HEK293 (cell line): ENCODE results near the gene ELOVL3.

Source experiments
- CTCF ChIP-seq: fragments of 450-650 bp; formaldehyde crosslinking; IDR thresholded peaks from 2 replicates; pipeline ENCODE4 v1.5.1; 2016; ENCODE audit warnings: missing biosample characterization, missing genetic modification characterization
- PBX3 ChIP-seq: sonication (generic); formaldehyde crosslinking; IDR thresholded peaks from 2 replicates; pipeline ENCODE4 v1.8.1; 2022; ENCODE audit warnings: mild to moderate bottlenecking, moderate library complexity, missing genetic modification reagents
- PRDM10 ChIP-seq: fragments of 450-650 bp; formaldehyde crosslinking; IDR thresholded peaks from 2 replicates; pipeline ENCODE4 v1.5.1; 2016; ENCODE audit warnings: missing biosample characterization, missing genetic modification characterization
- PRDM2 ChIP-seq: fragments of 450-650 bp; formaldehyde crosslinking; IDR thresholded peaks from 2 replicates; pipeline ENCODE4 v1.5.1; 2016; ENCODE audit warnings: missing biosample characterization, missing genetic modification characterization, borderline replicate concordance
- SALL2 ChIP-seq: fragments of 450-650 bp; formaldehyde crosslinking; IDR thresholded peaks from 2 replicates; pipeline ENCODE4 v1.5.0; 2017; ENCODE audit warnings: missing biosample characterization, mild to moderate bottlenecking, missing genetic modification characterization, borderline replicate concordance
- SCRT1 ChIP-seq: fragments of 450-650 bp; formaldehyde crosslinking; IDR thresholded peaks from 2 replicates; pipeline ENCODE4 v1.5.1; 2016; ENCODE audit warnings: missing biosample characterization, missing genetic modification characterization, borderline replicate concordance
- WT1 ChIP-seq: fragments of 450-650 bp; formaldehyde crosslinking; IDR thresholded peaks from 2 replicates; pipeline ENCODE4 v1.5.1; 2016; ENCODE audit warnings: missing biosample characterization, missing genetic modification characterization
- ZBTB26 ChIP-seq: fragments of 450-650 bp; formaldehyde crosslinking; optimal IDR thresholded peaks from 2 replicates; pipeline ENCODE3; 2016; ENCODE audit warnings: missing biosample characterization, mild to moderate bottlenecking, missing genetic modification characterization
- ZFP3 ChIP-seq: fragments of 450-650 bp; formaldehyde crosslinking; IDR thresholded peaks from 2 replicates; pipeline ENCODE4 v1.5.1; 2016; ENCODE audit warnings: low read depth, missing biosample characterization, missing genetic modification characterization
- ZNF292 ChIP-seq: fragments of 450-650 bp; formaldehyde crosslinking; IDR thresholded peaks from 2 replicates; pipeline ENCODE4 v1.5.1; 2016; ENCODE audit warnings: low read depth, missing biosample characterization, missing genetic modification characterization, borderline replicate concordance
- ZNF350 ChIP-seq: fragments of 450-650 bp; formaldehyde crosslinking; IDR thresholded peaks from 2 replicates; pipeline ENCODE4 v1.5.0; 2017; ENCODE audit warnings: missing biosample characterization, mild to moderate bottlenecking, missing genetic modification characterization
- ZNF513 ChIP-seq: fragments of 450-650 bp; IDR thresholded peaks from 2 replicates; pipeline ENCODE4 v1.5.1; 2018; ENCODE audit warnings: missing biosample characterization, missing genetic modification characterization
- ZNF518A ChIP-seq: fragments of 450-650 bp; formaldehyde crosslinking; conservative IDR thresholded peaks from 2 replicates; pipeline ENCODE4 v1.5.1; 2016; ENCODE audit warnings: low read depth, missing biosample characterization, missing genetic modification characterization
- ZNF580 ChIP-seq: fragments of 450-650 bp; formaldehyde crosslinking; IDR thresholded peaks from 2 replicates; pipeline ENCODE4 v1.5.1; 2016; ENCODE audit warnings: missing biosample characterization, missing genetic modification characterization
- ZNF664 ChIP-seq: fragments of 450-650 bp; formaldehyde crosslinking; IDR thresholded peaks from 2 replicates; pipeline ENCODE4 v1.5.1; 2016; ENCODE audit warnings: missing biosample characterization, missing genetic modification characterization
- ZNF670 ChIP-seq: fragments of 450-650 bp; formaldehyde crosslinking; IDR thresholded peaks from 2 replicates; pipeline ENCODE4 v1.5.1; 2016; ENCODE audit warnings: missing biosample characterization, missing genetic modification characterization, low read depth
- ZNF843 ChIP-seq: fragments of 450-650 bp; formaldehyde crosslinking; IDR thresholded peaks from 2 replicates; pipeline ENCODE4 v1.5.1; 2016; ENCODE audit warnings: missing biosample characterization, missing genetic modification characterization

ELOVL3 gene

GRCh38 chr10:102230264-102230860, 4.3 kb downstream of the ELOVL3 start (continued):
- no peak for TF ChIP-seq ZNF518A
- peak; percentile 60 for TF ChIP-seq ZNF843
- no peak for TF ChIP-seq ZNF292 (tag by site-specific recombination)
- TF ChIP-seq SCRT1 = no peak
- no peak for TF ChIP-seq SALL2 (tag by site-specific recombination)
- peak; percentile 76 for TF ChIP-seq WT1 (tag by site-specific recombination)
- peak; percentile 81 for TF ChIP-seq ZBTB26 (tag by site-specific recombination)
- no peak for TF ChIP-seq ZNF664 (tag by site-specific recombination)
- no peak for TF ChIP-seq PRDM2 (tag by site-specific recombination)
- peak; percentile 97 for TF ChIP-seq PRDM10 (tag by site-specific recombination)
- no peak for TF ChIP-seq ZNF670
- no peak for TF ChIP-seq ZNF513 (tag by site-specific recombination)
- TF ChIP-seq CTCF (tag by site-specific recombination) = no peak
- TF ChIP-seq PBX3 (CRISPR knock-in tag) = no peak; the same call in 1 of the 2 replicates
- TF ChIP-seq ZNF580 = no peak
- TF ChIP-seq ZNF350 = no peak
- TF ChIP-seq ZFP3 (tag by site-specific recombination) = no peak
